Mucosa of rectum (tissue), 2 donors: ENCODE data around the gene BICRA.
A peak's percentile ranks its signal among the peaks of the same experiment; 100 is the strongest.

ENCODE experiments used
- H3K27ac ChIP-seq, 2 donors: one replicate each; pipeline ENCODE4 v1.7.0; 2013; ENCODE audit warnings: inconsistent platforms in 2 of 2, low read depth in 2 of 2, low read length in 2 of 2
- H3K27me3 ChIP-seq, 2 donors: one replicate each; pipeline ENCODE4 v1.7.0; 2013; ENCODE audit warnings: low read length in 2 of 2; ENCODE audit not compliant: control insufficient read depth in 2 of 2, insufficient read depth in 2 of 2
- H3K36me3 ChIP-seq, 2 donors: one replicate each; pipeline ENCODE4 v1.7.0; 2013; ENCODE audit warnings: low read length in 2 of 2; ENCODE audit not compliant: control insufficient read depth in 2 of 2, insufficient read depth in 2 of 2
- H3K4me1 ChIP-seq, 2 donors: one replicate each; pipeline ENCODE4 v1.7.0; 2013; ENCODE audit warnings: low read length in 2 of 2, mild to moderate bottlenecking in 1 of 2; ENCODE audit not compliant: control insufficient read depth in 2 of 2, insufficient read depth in 2 of 2
- H3K4me3 ChIP-seq, 2 donors: one replicate each; pipeline ENCODE4 v1.7.0; 2013; ENCODE audit warnings: low read length in 2 of 2
- H3K9ac ChIP-seq, 2 donors: one replicate each; pipeline ENCODE4 v1.7.0; 2013; ENCODE audit warnings: low read length in 2 of 2, low read depth in 1 of 2, mild to moderate bottlenecking in 1 of 2
- H3K9me3 ChIP-seq, 2 donors: one replicate each; pipeline ENCODE4 v1.7.0; 2013; ENCODE audit warnings: low read length in 2 of 2; ENCODE audit not compliant: control insufficient read depth in 2 of 2
- donor health status: healthy.
- donor health status: Normal muscosa, but diverticular disease.

BICRA gene

GRCh38 chr19:47601180-47601904 lies 7.6 kb upstream of the BICRA start:
- H3K27ac ChIP-seq, result peak overlapping the region; percentile 90 to 92
- H3K4me1 ChIP-seq, result peaks cover 0 to 18% of the 10 kb centered on the region in 2 donors
- no peaks in the 10 kb centered on the region for H3K27me3 ChIP-seq
- H3K36me3 ChIP-seq, result no peaks in the 10 kb centered on the region
- peak overlapping the region in 1 of 2 donors; percentile 79 for H3K9ac ChIP-seq
- H3K4me3 ChIP-seq, result peak overlapping the region; percentile 70 to 88
- no peaks in the 10 kb centered on the region for H3K9me3 ChIP-seq

- H3K4me1 ChIP-seq, result peaks cover 2 to 19% of the 10 kb centered on the region in 2 donors
- H3K27me3 ChIP-seq, result no peaks in the 10 kb centered on the region
- H3K9me3 ChIP-seq, result no peaks in the 10 kb centered on the region
- H3K27ac ChIP-seq, result no peak overlapping the region
- no peak overlapping the region for H3K4me3 ChIP-seq
- H3K36me3 ChIP-seq, result no peaks in the 10 kb centered on the region
- H3K9ac ChIP-seq, result no peak overlapping the region
Observed at GRCh38 chr19:47603706-47604565, 5.0 kb upstream of the BICRA start.

GRCh38 chr19:47607564-47608073 lies 1.3 kb upstream of the BICRA start:
- Histone ChIP-seq H3K27me3 (no peaks in the 10 kb centered on the region), H3K4me1 (peaks cover 8 to 13% of the 10 kb centered on the region in 2 donors), H3K27ac (peak overlapping the region; percentile 96 to 98), H3K9me3 (no peaks in the 10 kb centered on the region), H3K36me3 (no peaks in the 10 kb centered on the region), H3K4me3 (peak overlapping the region; percentile 83 to 96), H3K9ac (peak overlapping the region; percentile 96 to 100)

GRCh38 chr19:47608074-47608918 lies 638 bp upstream of the BICRA start:
- Histone ChIP-seq H3K9me3 (no peaks in the 10 kb centered on the region), H3K27ac (peak overlapping the region; percentile 96 to 98), H3K9ac (peak overlapping the region; percentile 96 to 100), H3K4me1 (peaks cover 12 to 13% of the 10 kb centered on the region in 2 donors), H3K36me3 (no peaks in the 10 kb centered on the region), H3K27me3 (no peaks in the 10 kb centered on the region), H3K4me3 (peak overlapping the region; percentile 83 to 96)

- no peaks in the 10 kb centered on the region for H3K27me3 ChIP-seq
- peak overlapping the region; percentile 63 to 84 for H3K9ac ChIP-seq
- peak overlapping the region; percentile 86 to 87 for H3K27ac ChIP-seq
Observed at GRCh38 chr19:47609906-47610894, 1.3 kb downstream of the BICRA start.

GRCh38 chr19:47610902-47611301 lies 2.0 kb downstream of the BICRA start:
- Histone ChIP-seq H3K4me1 (peaks cover 13 to 15% of the 10 kb centered on the region in 2 donors), H3K27ac (peak overlapping the region in 1 of 2 donors; percentile 87), H3K9ac (peak overlapping the region in 1 of 2 donors; percentile 63)

More at GRCh38 chr19:47609906-47610894, 1.3 kb downstream of the BICRA start:
- H3K9me3 ChIP-seq, result no peaks in the 10 kb centered on the region
- peaks cover 3 to 5% of the 10 kb centered on the region in 2 donors for H3K36me3 ChIP-seq
- H3K4me3 ChIP-seq, result peak overlapping the region; percentile 72 to 78
- H3K4me1 ChIP-seq, result peaks cover 13 to 15% of the 10 kb centered on the region in 2 donors

GRCh38 chr19:47613165-47614020 lies 4.5 kb downstream of the BICRA start:
- no peak overlapping the region for H3K4me3 ChIP-seq
- peak overlapping the region in 1 of 2 donors; percentile 43 for H3K27ac ChIP-seq
- no peaks in the 10 kb centered on the region for H3K9me3 ChIP-seq
- peaks cover 9 to 14% of the 10 kb centered on the region in 2 donors for H3K4me1 ChIP-seq
- no peaks in the 10 kb centered on the region for H3K27me3 ChIP-seq
- H3K9ac ChIP-seq, result no peak overlapping the region
- peaks cover 3 to 8% of the 10 kb centered on the region in 2 donors for H3K36me3 ChIP-seq

More at GRCh38 chr19:47610902-47611301, 2.0 kb downstream of the BICRA start:
- H3K36me3 ChIP-seq, result peaks cover 3 to 8% of the 10 kb centered on the region in 2 donors
- peak overlapping the region in 1 of 2 donors; percentile 72 for H3K4me3 ChIP-seq
- no peaks in the 10 kb centered on the region for H3K27me3 ChIP-seq
- no peaks in the 10 kb centered on the region for H3K9me3 ChIP-seq

- Histone ChIP-seq H3K4me1 (peaks cover 9 to 18% of the 10 kb centered on the region in 2 donors), H3K36me3 (peaks cover 3 to 9% of the 10 kb centered on the region in 2 donors), H3K9ac (no peak overlapping the region), H3K4me3 (no peak overlapping the region), H3K27me3 (no peaks in the 10 kb centered on the region), H3K27ac (peak overlapping the region in 1 of 2 donors; percentile 38), H3K9me3 (no peaks in the 10 kb centered on the region)
Observed at GRCh38 chr19:47614021-47614295, 5.0 kb downstream of the BICRA start.
